H1 (cell line): ENCODE data around the gene F10. TPM values are rescaled to one million over a fixed set of nuclear protein-coding genes. Genes with fewer than 3 reads are reported as not detected.

Experiments used
- ATF2 ChIP-seq: IDR thresholded peaks from 2 replicates; pipeline ENCODE4 v1.6.1; 2012; ENCODE audit warnings: low read length, inconsistent platforms
- ATF3 ChIP-seq: IDR thresholded peaks from 2 replicates; pipeline ENCODE4 v1.6.1; 2011; ENCODE audit warnings: low read depth, mild to moderate bottlenecking, low read length; ENCODE audit not compliant: insufficient read depth
- BACH1 ChIP-seq: IDR thresholded peaks from 2 replicates; pipeline ENCODE4 v1.6.1; 2012; ENCODE audit warnings: low read length, improper control_type of control experiment
- BCL11A ChIP-seq, 2 experiments: IDR thresholded peaks; one replicate each; pipeline ENCODE4 v1.6.1; 2011; ENCODE audit warnings: low read depth in 2 of 2, low read length in 2 of 2, mild to moderate bottlenecking in 2 of 2
- CHD2 ChIP-seq: IDR thresholded peaks from 2 replicates; pipeline ENCODE4 v1.6.1; 2012; ENCODE audit warnings: low read length, improper control_type of control experiment
- EGR1 ChIP-seq: IDR thresholded peaks from 2 replicates; pipeline ENCODE4 v1.6.1; 2011; ENCODE audit warnings: low read depth, low read length, borderline replicate concordance
- EZH2 ChIP-seq: fragments of 200-600 bp; sonication (generic); IDR thresholded peaks from 2 replicates; pipeline ENCODE4 v1.7.1; 2012; ENCODE audit warnings: low read depth, mild to moderate bottlenecking, moderate library complexity, low read length, inconsistent platforms; ENCODE audit not compliant: severe bottlenecking
- PHF8 ChIP-seq: fragments of 200-600 bp; sonication (generic); conservative IDR thresholded peaks from 2 replicates; pipeline ENCODE4 v1.7.1; 2012; ENCODE audit warnings: low read depth, mild to moderate bottlenecking, inconsistent platforms, low read length, moderate library complexity
- RAD21 ChIP-seq, 2 experiments: IDR thresholded peaks in 1 of 2; conservative IDR thresholded peaks in 1 of 2; 2 replicates each; pipeline ENCODE4 v1.6.1; 2011; ENCODE audit warnings: low read depth in 2 of 2, low read length in 2 of 2, improper control_type of control experiment in 1 of 2, inconsistent platforms in 1 of 2, mild to moderate bottlenecking in 1 of 2, moderate library complexity in 1 of 2
- SAP30 ChIP-seq: fragments of 300-600 bp; sonication (generic); IDR thresholded peaks from 2 replicates; pipeline ENCODE4 v1.7.1; 2012; ENCODE audit warnings: low read length, moderate library complexity, mild to moderate bottlenecking, inconsistent platforms; ENCODE audit not compliant: insufficient read depth, insufficient replicate concordance
- SIN3A ChIP-seq, 2 experiments: IDR thresholded peaks in 1 of 2; conservative IDR thresholded peaks in 1 of 2; 2 replicates each; pipeline ENCODE4 v1.6.1; 2011 to 2012; ENCODE audit warnings: low read length in 2 of 2, improper control_type of control experiment in 1 of 2, low read depth in 1 of 2, mild to moderate bottlenecking in 1 of 2
- SIRT6 ChIP-seq: IDR thresholded peaks from one replicate; pipeline ENCODE4 v1.7.1; 2012; ENCODE audit warnings: low read length, inconsistent platforms
- SIX5 ChIP-seq: IDR thresholded peaks from 2 replicates; pipeline ENCODE4 v1.6.1; 2011; ENCODE audit warnings: mild to moderate bottlenecking, low read depth, low read length
- SRF ChIP-seq: IDR thresholded peaks from 2 replicates; pipeline ENCODE4 v1.6.1; 2011; ENCODE audit warnings: mild to moderate bottlenecking, low read depth, low read length, moderate library complexity
- SUZ12 ChIP-seq: fragments of 200-600 bp; sonication (generic); IDR thresholded peaks from 2 replicates; pipeline ENCODE4 v1.6.1; 2012; ENCODE audit warnings: mild to moderate bottlenecking, inconsistent platforms, low read length, moderate library complexity, mixed read lengths
- USF2 ChIP-seq: IDR thresholded peaks from 2 replicates; pipeline ENCODE4 v1.6.1; 2011; ENCODE audit warnings: low read length, improper control_type of control experiment
- YY1 ChIP-seq: IDR thresholded peaks from 2 replicates; pipeline ENCODE4 v1.6.1; 2011; ENCODE audit warnings: low read depth, mild to moderate bottlenecking, low read length
- polyA plus RNA-seq, 7 experiments: library from polyadenylated mRNA; depleted of rRNA in 3 of 7; stranded (reverse) in 5 of 7; unstranded in 2 of 7; fragments of >200 nt in 5 of 7; fragments of 200-250 nt in 2 of 7; gene quantifications; 1 replicate in 5 of 7; 2 replicates in 1 of 7; 4 replicates in 1 of 7; pipeline versions ENCODE4 v1.2.1 to v1.2.3, GENCODE V29; 2011 to 2013; ENCODE audit warnings: missing spikeins in 2 of 7, mixed read lengths in 2 of 7
- total RNA-seq: library from RNA; stranded (reverse); fragmentation: NEBNext Ultra II Directional; extraction: Animal tissue kit (Norgen Biotek cat#: 25700); gene quantifications from 2 replicates; pipeline ENCODE4 v1.2.1, GENCODE V29; 2021

Gene F10
- total and polyA plus RNA-seq, 2 of the 8 experiments (the other 6 are each of a cell fraction or from before 2014, with no cell fraction given): 2.0 to 4.2 TPM

- no peak for TF ChIP-seq SIN3A (conservative IDR thresholded peaks at IDR 0.05 in 1 of 2, IDR thresholded peaks at IDR 0.05 in 1 of 2; ENCODE audit: low read depth in 1 of 2, low read length in 2 of 2)
- TF ChIP-seq RAD21 (IDR thresholded peaks at IDR 0.05 in 1 of 2, conservative IDR thresholded peaks at IDR 0.05 in 1 of 2; ENCODE audit: low read depth in 2 of 2, low read length in 2 of 2): peak; percentile 39 to 61; a peak in 3 of 4 replicates
- no peak for TF ChIP-seq SIRT6
- no peak for TF ChIP-seq ATF2
- no peak for TF ChIP-seq SIX5
- no peak for TF ChIP-seq PHF8
- no peak for TF ChIP-seq EZH2
- no peak for TF ChIP-seq CHD2
- TF ChIP-seq BCL11A (IDR thresholded peaks at IDR 0.05; ENCODE audit: low read depth in 2 of 2, low read length in 2 of 2): no peak
- TF ChIP-seq SAP30: no peak
- no peak for TF ChIP-seq SRF
- peak; percentile 74; the same call in 1 of the 2 replicates for TF ChIP-seq BACH1
- TF ChIP-seq YY1: no peak
- TF ChIP-seq SUZ12: peak; percentile 29; the same call in 1 of the 2 replicates
- no peak for TF ChIP-seq EGR1
- TF ChIP-seq ATF3: no peak
- no peak for TF ChIP-seq USF2
These were observed 915 bp downstream of the F10 start (continued) for GRCh38 chr13:113123226-113124201.
